Esophagus muscularis mucosa (tissue), 4 donors: ENCODE data around the gene GRAMD1C. TPM values are rescaled to one million over a fixed set of nuclear protein-coding genes. Genes with fewer than 3 reads are reported as not detected.

Experiments
- DNase-seq: peaks from one replicate; pipeline ENCODE4 v3.0.0-alpha.2; 2017; ENCODE audit errors: extremely low spot score
- H3K27ac ChIP-seq, 4 donors: fragments of 200-600 bp; sonication (generic); replicated peaks in 1 of 4; 1 replicate in 3 of 4; 2 replicates in 1 of 4; pipeline ENCODE4 v1.5.1; 2016 to 2019; ENCODE audit warnings: mild to moderate bottlenecking in 1 of 4
- H3K27me3 ChIP-seq, 4 donors: fragments of 200-600 bp; sonication (generic); one replicate each; pipeline versions ENCODE4 v1.5.1 to v1.6.0; 2016 to 2019
- H3K36me3 ChIP-seq, 4 donors: fragments of 200-600 bp; sonication (generic); one replicate each; pipeline ENCODE4 v1.5.1; 2016 to 2019
- H3K4me1 ChIP-seq, 4 donors: fragments of 200-600 bp; sonication (generic); one replicate each; pipeline ENCODE4 v1.5.1; 2016 to 2019
- H3K4me3 ChIP-seq, 4 donors: fragments of 200-600 bp; sonication (generic); 1 replicate in 2 of 4; 2 replicates in 2 of 4; pipeline ENCODE4 v1.5.1; 2016 to 2019; ENCODE audit warnings: mild to moderate bottlenecking in 4 of 4, moderate library complexity in 1 of 4
- H3K9me3 ChIP-seq, 4 donors: fragments of 200-600 bp; sonication (generic); 1 replicate in 3 of 4; 2 replicates in 1 of 4; pipeline ENCODE4 v1.5.1; 2016 to 2019
- EP300 ChIP-seq: sonication (generic); formaldehyde crosslinking; IDR thresholded peaks from one replicate; pipeline ENCODE4 v1.6.1; 2017; ENCODE audit warnings: antibody characterized with exemption
- POLR2A ChIP-seq: fragments of 450-650 bp; IDR thresholded peaks from one replicate; pipeline ENCODE4 v1.6.1; 2017; ENCODE audit warnings: antibody characterized with exemption, moderate library complexity, mild to moderate bottlenecking, low read depth
- POLR2AphosphoS5 ChIP-seq, 2 donors: sonication (generic); formaldehyde crosslinking; IDR thresholded peaks; one replicate each; pipeline ENCODE4 v1.6.1; 2017; ENCODE audit warnings: antibody characterized with exemption in 2 of 2
- WGBS: methylation state at CpG from one replicate; pipeline ENCODE4 v1.1.5; 2018; 5-methylcytosine and 5-hydroxymethylcytosine counted together
- intact Hi-C: fragments of 100-400 bp; cut with DNase I; formaldehyde crosslinking; loops from one replicate; pipeline ENCODE4 v1.15.1; 2023
- total RNA-seq, 4 donors: library from RNA; depleted of rRNA; stranded (reverse); fragments of >200 nt; gene quantifications; one replicate each; pipeline versions ENCODE4 v1.1.0 to v1.2.1, GENCODE V29; 2016
- TF ChIP-seq, protein P1 (sequence below), 3 experiments: fragments of 200-600 bp in 2 of 3; fragments of 450-650 bp in 1 of 3; sonication (generic) in 2 of 3; IDR thresholded peaks; one replicate each; pipeline ENCODE4 v1.5.1; 2017 to 2019; ENCODE audit warnings: antibody characterized with exemption in 3 of 3, mild to moderate bottlenecking in 2 of 3, moderate library complexity in 1 of 3

GRAMD1C gene
- total RNA-seq, 4 donors from 2014 or later, result 0.33 to 2.7 (median 1.0) TPM; not detected in 1

- no peak overlapping the region for H3K4me3 ChIP-seq
- intact Hi-C loops, result loop anchor here (5.0 to 10.0 kb wide), 2 partner anchors 77 to 100 kb away; no protein-coding TSS in a partner anchor
- no peaks in the 10 kb centered on the region for H3K36me3 ChIP-seq
- no peak for DNase-seq
- H3K4me1 ChIP-seq, result peaks cover 0 to 13% (median 9%) of the 10 kb centered on the region in 4 donors
- peaks cover 0 to 3% (median 0%) of the 10 kb centered on the region in 4 donors for H3K9me3 ChIP-seq
- no peak overlapping the region for H3K27ac ChIP-seq
- no peaks in the 10 kb centered on the region for H3K27me3 ChIP-seq
- TF ChIP-seq POLR2A, result no peak
- TF ChIP-seq POLR2AphosphoS5 (IDR thresholded peaks at IDR 0.05), result no peak
- TF ChIP-seq, protein P1, sequence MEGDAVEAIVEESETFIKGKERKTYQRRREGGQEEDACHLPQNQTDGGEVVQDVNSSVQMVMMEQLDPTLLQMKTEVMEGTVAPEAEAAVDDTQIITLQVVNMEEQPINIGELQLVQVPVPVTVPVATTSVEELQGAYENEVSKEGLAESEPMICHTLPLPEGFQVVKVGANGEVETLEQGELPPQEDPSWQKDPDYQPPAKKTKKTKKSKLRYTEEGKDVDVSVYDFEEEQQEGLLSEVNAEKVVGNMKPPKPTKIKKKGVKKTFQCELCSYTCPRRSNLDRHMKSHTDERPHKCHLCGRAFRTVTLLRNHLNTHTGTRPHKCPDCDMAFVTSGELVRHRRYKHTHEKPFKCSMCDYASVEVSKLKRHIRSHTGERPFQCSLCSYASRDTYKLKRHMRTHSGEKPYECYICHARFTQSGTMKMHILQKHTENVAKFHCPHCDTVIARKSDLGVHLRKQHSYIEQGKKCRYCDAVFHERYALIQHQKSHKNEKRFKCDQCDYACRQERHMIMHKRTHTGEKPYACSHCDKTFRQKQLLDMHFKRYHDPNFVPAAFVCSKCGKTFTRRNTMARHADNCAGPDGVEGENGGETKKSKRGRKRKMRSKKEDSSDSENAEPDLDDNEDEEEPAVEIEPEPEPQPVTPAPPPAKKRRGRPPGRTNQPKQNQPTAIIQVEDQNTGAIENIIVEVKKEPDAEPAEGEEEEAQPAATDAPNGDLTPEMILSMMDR (IDR thresholded peaks at IDR 0.05), result no peak
- no peak for TF ChIP-seq EP300
These were observed 3.6 kb upstream of the GRAMD1C start for GRCh38 chr3:113834983-113835382.

DNA sequence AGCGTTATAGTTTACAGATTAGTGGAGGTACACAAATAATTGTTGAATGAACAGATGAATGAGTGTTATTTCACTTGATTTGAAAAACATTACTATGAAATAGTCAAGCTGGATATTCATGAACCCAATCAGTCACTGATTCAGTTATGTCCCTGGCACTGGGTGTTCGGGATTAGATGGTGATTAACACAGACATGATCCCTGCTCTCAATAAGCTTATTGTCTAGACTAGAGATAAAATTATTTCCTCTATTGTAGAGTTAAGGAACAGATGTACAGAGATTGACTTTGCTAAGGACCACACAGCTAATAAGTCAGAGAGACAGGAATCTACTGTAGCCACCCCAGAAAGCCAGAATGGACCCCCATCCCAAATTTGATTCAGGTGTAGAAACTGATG is 963 bp downstream of the GRAMD1C start:
- H3K36me3 ChIP-seq, result no peaks in the 10 kb centered on the region
- 83% methylated on average over 2 of the region's 2 CpGs for WGBS
- peaks cover 0 to 13% (median 9%) of the 10 kb centered on the region in 4 donors for H3K4me1 ChIP-seq
- no peaks in the 10 kb centered on the region for H3K9me3 ChIP-seq
- no peak for DNase-seq
- no peaks in the 10 kb centered on the region for H3K27me3 ChIP-seq
- no peak overlapping the region for H3K27ac ChIP-seq
- intact Hi-C loops, result loop anchor here (5.0 to 10.0 kb wide), 2 partner anchors 73 to 105 kb away; no protein-coding TSS in a partner anchor
- H3K4me3 ChIP-seq, result peak overlapping the region in 2 of 4 donors; percentile 62 to 70
- TF ChIP-seq POLR2A, result no peak
- TF ChIP-seq, protein P1 (IDR thresholded peaks at IDR 0.05), result no peak
- no peak for TF ChIP-seq EP300
- no peak for TF ChIP-seq POLR2AphosphoS5 (IDR thresholded peaks at IDR 0.05)

GRCh38 chr3:113844622-113845222 is 6.1 kb downstream of the GRAMD1C start:
- intact Hi-C loops, result no loop called here
- no peak for DNase-seq
- H3K27me3 ChIP-seq, result no peaks in the 10 kb centered on the region
- TF ChIP-seq, protein P1 (IDR thresholded peaks at IDR 0.05), result peak; percentile 42 to 59 (median 43)
- TF ChIP-seq EP300, result no peak
- H3K9me3 ChIP-seq, result no peaks in the 10 kb centered on the region
- no peaks in the 10 kb centered on the region for H3K36me3 ChIP-seq
- no peak overlapping the region for H3K27ac ChIP-seq
- no peaks in the 10 kb centered on the region for H3K4me1 ChIP-seq
- no peak overlapping the region for H3K4me3 ChIP-seq
- WGBS, result 55% methylated on average over 4 of the region's 4 CpGs

GRCh38 chr3:113847247-113847646 is 8.7 kb downstream of the GRAMD1C start:
- DNase-seq, result no peak
- TF ChIP-seq POLR2AphosphoS5 (IDR thresholded peaks at IDR 0.05) (no peak), EP300 (no peak), POLR2A (no peak)
- TF ChIP-seq, protein P1 (IDR thresholded peaks at IDR 0.05), result no peak
- Histone ChIP-seq H3K4me1 (no peaks in the 10 kb centered on the region), H3K27ac (no peak overlapping the region), H3K36me3 (no peaks in the 10 kb centered on the region), H3K27me3 (no peaks in the 10 kb centered on the region), H3K9me3 (no peaks in the 10 kb centered on the region), H3K4me3 (no peak overlapping the region)
- intact Hi-C loops, result no loop called here
